Activated CD8-positive, alpha-beta memory T cell treated with anti-CD3 and anti-CD28 coated beads, Interleukin-2, amount 50 U/mL, for 4 hours (primary cell): Measurements from ENCODE around the gene SPTLC2.
"Not testable (repeated sequence)": the region's sequence is repeated elsewhere in the genome, so short reads cannot be mapped to it uniquely, and the experiment has no call there.

Experiments
- DNase-seq: peaks from one replicate; pipeline ENCODE4 v3.0.0-alpha.2; 2020

The SPTLC2 gene

GRCh38 chr14:77544571-77544970, 71.9 kb downstream of the SPTLC2 start:
- DNase-seq = no peak

- DNase-seq = no peak
Observed at GRCh38 chr14:77543637-77544334, 72.7 kb downstream of the SPTLC2 start.

GRCh38 chr14:77543240-77543551, 73.2 kb downstream of the SPTLC2 start:
- no peak for DNase-seq

GRCh38 chr14:77542421-77543239, 73.8 kb downstream of the SPTLC2 start:
- no peak for DNase-seq

- no peak for DNase-seq
Observed at GRCh38 chr14:77541905-77542304, 74.5 kb downstream of the SPTLC2 start.

GRCh38 chr14:77536951-77537350, 79.5 kb downstream of the SPTLC2 start:
- DNase-seq = not testable (repeated sequence)

- DNase-seq = no peak
Observed at GRCh38 chr14:77531071-77531470, 85.4 kb downstream of the SPTLC2 start.

- no peak for DNase-seq
Observed at GRCh38 chr14:77529963-77530362, 86.5 kb downstream of the SPTLC2 start.

GRCh38 chr14:77529213-77529612, 87.2 kb downstream of the SPTLC2 start:
- no peak for DNase-seq

- not testable (repeated sequence) for DNase-seq
Observed at GRCh38 chr14:77528701-77529100, 87.7 kb downstream of the SPTLC2 start.

GRCh38 chr14:77526266-77526665, 90.2 kb downstream of the SPTLC2 start:
- DNase-seq = no peak

GRCh38 chr14:77524536-77524935, 91.9 kb downstream of the SPTLC2 start:
- DNase-seq = no peak

GRCh38 chr14:77523109-77523508, 93.3 kb downstream of the SPTLC2 start:
- DNase-seq = no peak

- no peak for DNase-seq
Observed at GRCh38 chr14:77520555-77520954, 95.9 kb downstream of the SPTLC2 start.

- no peak for DNase-seq
Observed at GRCh38 chr14:77516126-77516525, 100.3 kb downstream of the SPTLC2 start.

GRCh38 chr14:77511486-77512162, 104.8 kb downstream of the SPTLC2 start:
- no peak for DNase-seq

GRCh38 chr14:77509366-77509765, 107.1 kb downstream of the SPTLC2 start:
- DNase-seq = no peak

- no peak for DNase-seq
Observed at GRCh38 chr14:77508876-77509275, 107.6 kb downstream of the SPTLC2 start.

GRCh38 chr14:77508249-77508648, 108.2 kb downstream of the SPTLC2 start:
- no peak for DNase-seq

GRCh38 chr14:77507762-77508161, 108.7 kb downstream of the SPTLC2 start:
- DNase-seq = no peak

- no peak for DNase-seq
Observed at GRCh38 chr14:77505031-77505430, 111.4 kb downstream of the SPTLC2 start.

- no peak for DNase-seq
Observed at GRCh38 chr14:77503138-77503537, 113.3 kb downstream of the SPTLC2 start.

GRCh38 chr14:77502109-77502782, 114.2 kb downstream of the SPTLC2 start:
- DNase-seq = no peak
